HFF-Myc (cell line): ENCODE measurements around the gene PLLP.

ENCODE experiments used
- DNase-seq: peaks from one replicate; pipeline ENCODE4 v3.0.0-alpha.2; 2011; ENCODE audit warnings: low read depth; ENCODE audit errors: extremely low read depth
- H3K4me3 ChIP-seq: replicated peaks from 2 replicates; pipeline ENCODE4 v1.5.1; 2011; ENCODE audit warnings: low read depth, mild to moderate bottlenecking, control low read depth, low read length
- CTCF ChIP-seq: IDR thresholded peaks from 2 replicates; pipeline ENCODE4 v1.5.1; 2012; ENCODE audit warnings: mild to moderate bottlenecking, low read depth, low read length, control low read depth; ENCODE audit errors: missing control alignments

Gene PLLP

GRCh38 chr16:57310801-57311200 lies 26.3 kb upstream of the PLLP start:
- no peak overlapping the region for H3K4me3 ChIP-seq
- no peak for DNase-seq
- TF ChIP-seq CTCF, result no peak

GRCh38 chr16:57308041-57308440 lies 23.6 kb upstream of the PLLP start:
- TF ChIP-seq CTCF, result no peak
- DNase-seq, result no peak

GRCh38 chr16:57307365-57307764 lies 22.9 kb upstream of the PLLP start:
- TF ChIP-seq CTCF, result no peak
- H3K4me3 ChIP-seq, result no peak overlapping the region
- DNase-seq, result no peak

More at GRCh38 chr16:57308041-57308440, 23.6 kb upstream of the PLLP start:
- no peak overlapping the region for H3K4me3 ChIP-seq

- no peak for TF ChIP-seq CTCF
- H3K4me3 ChIP-seq, result no peak overlapping the region
- DNase-seq, result no peak
Measured at GRCh38 chr16:57306676-57307341, 22.3 kb upstream of the PLLP start.

GRCh38 chr16:57305159-57305811 lies 20.8 kb upstream of the PLLP start:
- no peak for DNase-seq
- H3K4me3 ChIP-seq, result no peak overlapping the region
- TF ChIP-seq CTCF, result no peak

- no peak for TF ChIP-seq CTCF
- DNase-seq, result no peak
- H3K4me3 ChIP-seq, result no peak overlapping the region
Measured at GRCh38 chr16:57304169-57305061, 19.9 kb upstream of the PLLP start.
